Stimulated activated effector memory CD8-positive, alpha-beta T cell treated with anti-CD3 and anti-CD28 coated beads, Interleukin-12 subunit alpha, Interleukin-12 subunit beta, amount 100 ng/mL, for 72 hours (primary cell): Measurements from ENCODE around the gene CLDN24.
"Not testable (repeated sequence)": the region's sequence is repeated elsewhere in the genome, so short reads cannot be mapped to it uniquely, and the experiment has no call there.

Experiments used
- ATAC-seq: fragments of 150-1000 bp; cut with Tn5 transposase; 2 replicates; pipeline ENCODE4 v1.10.0; 2021
- DNase-seq, 2 donors: peaks; one replicate each; pipeline ENCODE4 v3.0.0; 2021 to 2022; ENCODE audit warnings: low spot score in 2 of 2
- H3K27ac Mint-ChIP-seq: one replicate; pipeline ENCODE4 v1.8.0; 2022; ENCODE audit warnings: mild to moderate bottlenecking, mixed read lengths
- H3K36me3 Mint-ChIP-seq: one replicate; pipeline ENCODE4 v1.8.0; 2022; ENCODE audit warnings: mild to moderate bottlenecking, mixed read lengths
- H3K4me1 Mint-ChIP-seq: one replicate; pipeline ENCODE4 v1.8.0; 2022; ENCODE audit warnings: mixed read lengths
- H3K4me3 Mint-ChIP-seq: one replicate; pipeline ENCODE4 v1.8.0; 2022; ENCODE audit warnings: mild to moderate bottlenecking, mixed read lengths
- H3K9me3 Mint-ChIP-seq: one replicate; pipeline ENCODE4 v1.8.0; 2022; ENCODE audit warnings: mixed read lengths

Gene CLDN24

DNA sequence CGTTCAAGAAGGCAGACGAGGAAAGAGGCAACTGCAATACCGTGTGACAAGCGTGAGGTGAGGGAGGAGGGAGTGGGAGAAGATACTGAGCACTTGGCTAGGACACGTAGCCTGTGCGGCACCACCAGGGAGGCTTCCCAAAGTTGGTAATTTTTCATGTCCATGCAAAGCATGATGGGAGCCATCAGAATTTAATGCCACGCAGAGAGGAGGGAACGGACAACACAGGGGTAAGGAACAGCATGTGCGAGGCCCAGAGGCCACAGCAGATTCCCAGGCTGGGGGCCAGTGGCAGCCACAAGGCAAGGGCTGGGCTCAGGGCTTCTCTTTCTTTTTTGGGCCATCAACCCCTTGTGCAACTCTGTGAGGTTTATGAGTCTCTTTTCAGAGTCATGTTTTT lies 11.0 kb upstream of the CLDN24 start:
- no peak overlapping the region for H3K27ac Mint-ChIP-seq

DNA sequence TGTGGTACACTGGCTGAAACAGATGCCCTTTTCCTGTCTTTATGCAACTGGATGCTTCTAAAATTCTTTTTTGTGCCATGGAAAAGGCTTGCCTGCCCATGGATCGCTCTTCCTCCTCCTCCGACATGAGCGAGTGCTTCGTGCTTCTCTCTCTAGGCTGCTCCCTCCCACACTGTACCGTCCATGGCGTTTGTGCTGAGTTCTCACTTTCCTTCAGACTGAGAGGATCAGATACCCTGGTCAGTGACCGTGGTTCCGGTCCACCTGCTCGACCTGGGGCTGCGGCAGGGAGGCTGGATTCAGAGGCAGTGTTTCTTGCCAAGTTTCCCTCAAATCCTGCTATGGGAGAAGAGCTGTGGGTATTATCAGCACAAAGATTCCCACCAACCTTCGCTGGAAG lies 10.2 kb upstream of the CLDN24 start:
- DNase-seq = no peak
- no peak overlapping the region for H3K27ac Mint-ChIP-seq
- H3K9me3 Mint-ChIP-seq = no peaks in the 10 kb centered on the region
- H3K4me3 Mint-ChIP-seq = no peak overlapping the region
- no peak for ATAC-seq
- no peaks in the 10 kb centered on the region for H3K36me3 Mint-ChIP-seq
- peaks cover 8% of the 10 kb centered on the region for H3K4me1 Mint-ChIP-seq

More for the DNA sequence above, 11.0 kb upstream of the CLDN24 start:
- Mint-ChIP-seq H3K36me3 (no peaks in the 10 kb centered on the region), H3K4me1 (peaks cover 8% of the 10 kb centered on the region), H3K4me3 (no peak overlapping the region), H3K9me3 (no peaks in the 10 kb centered on the region)
- DNase-seq = no peak
- no peak for ATAC-seq

DNA sequence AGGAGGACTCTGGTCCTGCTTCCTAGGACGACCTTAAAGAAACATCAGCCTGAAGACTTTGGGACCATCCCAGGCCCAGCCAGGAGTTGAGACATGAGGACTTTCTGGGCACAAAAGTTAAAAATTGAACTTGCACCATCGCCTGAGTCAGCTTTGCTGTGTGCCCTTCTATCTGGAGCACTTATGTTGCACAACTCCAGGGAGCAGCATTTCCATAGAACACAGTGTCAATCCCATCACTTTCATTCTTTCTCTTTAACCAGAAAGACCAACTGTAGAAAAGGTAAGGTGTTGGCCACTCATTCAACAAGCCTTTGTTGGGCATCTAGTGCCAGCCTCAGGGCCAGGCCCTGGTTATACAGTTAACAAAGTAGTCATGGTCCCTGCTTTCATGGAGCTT lies 8.6 kb upstream of the CLDN24 start:
- Mint-ChIP-seq H3K9me3 (no peaks in the 10 kb centered on the region), H3K4me3 (no peak overlapping the region), H3K36me3 (no peaks in the 10 kb centered on the region), H3K27ac (no peak overlapping the region), H3K4me1 (peaks cover 7% of the 10 kb centered on the region)
- ATAC-seq (no peak), DNase-seq (no peak)

DNA sequence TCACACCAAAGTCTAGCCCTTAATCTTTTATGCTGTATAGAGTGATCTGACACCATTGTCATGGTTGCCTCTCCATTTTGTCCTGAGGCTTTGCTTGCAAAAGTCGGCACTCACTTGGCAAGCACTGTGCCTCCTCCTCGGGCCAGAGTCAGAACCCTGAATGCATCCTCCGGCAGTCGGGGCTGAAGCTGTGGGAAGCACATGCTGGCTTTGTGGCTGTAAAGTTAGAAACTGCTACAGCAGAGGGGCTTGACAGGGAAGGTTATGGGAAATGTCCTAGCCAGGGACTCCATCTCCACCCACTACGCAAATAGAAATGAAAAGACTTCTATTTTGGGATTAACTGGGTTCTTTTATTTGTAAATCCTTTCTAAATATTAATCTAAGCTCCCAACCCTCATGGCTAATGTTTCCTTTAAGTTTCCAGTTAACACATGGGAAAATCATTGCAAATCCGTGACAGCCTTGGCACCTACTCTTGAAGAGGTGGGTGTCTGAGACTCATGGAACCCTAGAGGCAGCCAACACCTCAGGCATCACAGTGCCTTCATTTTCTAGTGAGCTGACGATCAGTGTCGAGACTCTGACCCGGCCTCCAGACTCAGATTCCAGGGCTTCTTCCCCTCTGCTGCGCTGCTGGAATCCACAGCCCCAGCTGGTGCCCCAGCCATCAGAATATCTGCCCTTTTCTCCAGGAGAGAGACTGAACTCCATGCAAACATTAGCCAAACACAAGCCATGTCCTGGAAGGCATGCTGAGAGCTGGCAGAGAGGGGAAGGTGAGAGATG lies 7.9 kb upstream of the CLDN24 start:
- Mint-ChIP-seq H3K4me1 (no peaks in the 10 kb centered on the region), H3K27ac (no peak overlapping the region), H3K4me3 (no peak overlapping the region), H3K9me3 (no peaks in the 10 kb centered on the region), H3K36me3 (no peaks in the 10 kb centered on the region)
- ATAC-seq = no peak
- DNase-seq = no peak

DNA sequence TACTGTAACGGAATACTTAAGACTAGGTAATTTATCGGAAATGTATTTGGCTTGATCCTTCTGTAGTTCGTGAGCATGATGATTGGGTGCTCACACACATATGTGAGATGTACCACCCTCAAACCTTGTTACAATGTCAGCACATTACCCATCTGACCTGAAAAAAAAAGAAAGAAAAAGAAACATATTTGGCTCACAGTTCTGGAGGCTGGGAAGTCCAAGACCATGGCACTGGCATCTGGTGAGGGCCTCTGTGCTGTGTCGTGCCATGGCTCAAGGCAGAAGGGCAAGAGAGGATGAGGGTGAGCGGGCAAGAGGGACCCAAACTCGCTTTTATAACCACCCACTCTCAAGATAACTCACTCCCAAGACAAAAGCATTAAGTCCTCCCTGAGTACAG lies 7.0 kb upstream of the CLDN24 start:
- H3K9me3 Mint-ChIP-seq = no peaks in the 10 kb centered on the region
- H3K4me3 Mint-ChIP-seq = no peak overlapping the region
- DNase-seq (no peak), ATAC-seq (no peak)
- H3K36me3 Mint-ChIP-seq = no peaks in the 10 kb centered on the region
- no peaks in the 10 kb centered on the region for H3K4me1 Mint-ChIP-seq
- no peak overlapping the region for H3K27ac Mint-ChIP-seq

DNA sequence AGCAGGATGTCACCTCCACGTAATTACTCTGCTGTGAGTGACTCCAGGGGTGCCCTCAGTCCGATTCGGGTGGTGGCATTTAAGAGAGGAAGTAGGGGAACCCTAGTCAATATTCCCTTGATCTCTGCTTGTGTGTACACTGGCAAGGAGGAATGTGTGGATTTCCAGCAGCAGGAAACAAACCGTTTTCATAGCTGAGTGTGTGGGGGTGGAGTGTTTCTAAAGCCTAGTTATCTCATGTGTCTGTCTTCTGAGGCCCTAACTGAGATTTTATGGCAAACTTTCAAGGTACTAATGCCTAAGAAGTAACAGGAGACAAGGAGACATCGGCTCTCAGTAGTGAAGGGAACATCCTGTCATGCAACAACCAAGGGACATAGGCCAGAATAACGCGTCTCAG lies 6.6 kb upstream of the CLDN24 start:
- no peaks in the 10 kb centered on the region for H3K4me1 Mint-ChIP-seq
- H3K4me3 Mint-ChIP-seq = no peak overlapping the region
- DNase-seq = no peak

DNA sequence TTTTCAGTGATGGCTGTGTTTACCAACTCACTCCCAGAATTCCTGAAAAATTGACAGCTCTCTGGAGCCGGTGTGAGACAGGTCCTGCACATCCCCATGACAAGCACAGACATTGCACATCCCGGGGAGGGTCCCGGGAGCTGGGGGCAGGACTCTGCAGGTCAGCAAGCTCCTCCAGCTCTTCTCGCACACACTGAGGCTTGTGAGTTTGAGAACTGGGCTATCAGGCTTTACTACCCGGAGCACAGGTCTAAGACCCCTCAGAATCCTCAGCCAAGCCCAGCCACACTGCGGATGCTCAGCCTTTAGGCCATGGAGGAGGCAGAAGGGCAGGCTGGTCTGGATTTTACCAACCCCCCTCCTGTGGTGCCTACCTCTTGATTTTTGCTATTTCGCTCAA lies 5.6 kb upstream of the CLDN24 start:
- no peak overlapping the region for H3K4me3 Mint-ChIP-seq
- no peaks in the 10 kb centered on the region for H3K9me3 Mint-ChIP-seq
- H3K27ac Mint-ChIP-seq = no peak overlapping the region
- no peaks in the 10 kb centered on the region for H3K36me3 Mint-ChIP-seq
- DNase-seq = no peak
- no peak for ATAC-seq
- H3K4me1 Mint-ChIP-seq = no peaks in the 10 kb centered on the region

More for the DNA sequence above, 6.6 kb upstream of the CLDN24 start:
- no peaks in the 10 kb centered on the region for H3K36me3 Mint-ChIP-seq
- no peak for ATAC-seq
- no peaks in the 10 kb centered on the region for H3K9me3 Mint-ChIP-seq
- H3K27ac Mint-ChIP-seq = no peak overlapping the region

DNA sequence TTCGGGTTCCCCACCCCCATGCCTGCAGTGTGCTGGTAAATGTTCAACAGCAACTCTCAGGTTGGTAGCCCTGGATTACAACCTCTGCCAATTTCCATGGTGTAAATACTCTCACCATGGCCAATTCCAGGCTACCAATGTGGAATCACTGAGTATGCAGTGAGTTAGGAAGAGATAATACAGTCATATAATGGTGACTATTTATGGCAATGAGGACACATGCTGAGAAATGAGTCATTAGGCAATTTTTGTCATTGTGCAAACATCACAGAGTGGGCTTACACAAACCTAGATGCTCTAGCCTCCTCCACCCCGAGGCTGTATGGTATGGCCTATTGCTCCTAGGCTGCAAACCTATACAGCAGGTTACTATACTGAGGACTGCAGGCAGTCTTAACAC lies 4.6 kb upstream of the CLDN24 start:
- H3K9me3 Mint-ChIP-seq = no peaks in the 10 kb centered on the region
- no peak overlapping the region for H3K4me3 Mint-ChIP-seq
- no peaks in the 10 kb centered on the region for H3K36me3 Mint-ChIP-seq
- DNase-seq (no peak), ATAC-seq (peak; percentile 62)
- H3K4me1 Mint-ChIP-seq = peaks cover 4% of the 10 kb centered on the region
- H3K27ac Mint-ChIP-seq = no peak overlapping the region

DNA sequence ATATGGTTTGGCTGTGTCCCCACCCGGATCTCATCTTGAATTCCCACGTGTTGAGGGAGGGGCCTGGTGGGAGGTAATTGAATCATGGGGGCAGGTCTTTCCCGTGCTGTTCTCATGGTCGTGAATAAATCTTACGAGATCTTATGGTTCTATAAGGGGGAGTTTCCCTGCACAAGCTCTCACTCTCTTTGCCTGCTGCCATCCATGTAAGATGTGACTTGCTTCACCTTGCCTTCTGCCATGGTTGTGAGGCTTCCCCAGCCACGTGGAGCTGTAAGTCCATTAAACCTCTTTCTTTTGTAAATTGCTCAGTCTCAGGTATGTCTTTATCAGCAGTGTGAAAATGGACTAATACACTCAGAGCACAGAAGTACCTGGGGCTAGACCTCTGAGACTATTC lies 4.2 kb upstream of the CLDN24 start:
- H3K9me3 Mint-ChIP-seq, H3K4me1 Mint-ChIP-seq, H3K27ac Mint-ChIP-seq, ATAC-seq, DNase-seq, H3K36me3 Mint-ChIP-seq, H3K4me3 Mint-ChIP-seq: not testable (repeated sequence)

DNA sequence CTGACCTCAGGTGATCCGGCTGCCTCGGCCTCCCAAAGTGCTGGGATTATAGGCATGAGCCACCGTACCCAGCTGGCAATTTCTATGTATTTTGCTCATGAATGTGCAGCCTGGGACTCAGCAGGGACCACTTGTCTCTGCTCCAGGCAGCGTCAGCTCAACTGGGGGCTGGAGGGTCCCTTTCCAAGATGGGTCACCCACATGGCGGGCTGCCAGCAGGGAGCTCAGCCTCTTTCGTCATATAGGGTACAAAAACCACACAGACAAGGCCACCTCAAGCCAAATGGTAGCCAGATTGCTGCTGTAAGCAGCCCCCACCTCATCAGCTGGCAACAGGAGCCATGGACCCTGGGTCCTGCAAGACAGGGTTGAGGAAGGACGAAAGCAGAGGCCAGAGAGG lies 2.4 kb upstream of the CLDN24 start:
- H3K4me1 Mint-ChIP-seq = peaks cover 18% of the 10 kb centered on the region
- DNase-seq (no peak), ATAC-seq (no peak)
- no peaks in the 10 kb centered on the region for H3K36me3 Mint-ChIP-seq
- no peaks in the 10 kb centered on the region for H3K9me3 Mint-ChIP-seq
- no peak overlapping the region for H3K4me3 Mint-ChIP-seq
- H3K27ac Mint-ChIP-seq = no peak overlapping the region

DNA sequence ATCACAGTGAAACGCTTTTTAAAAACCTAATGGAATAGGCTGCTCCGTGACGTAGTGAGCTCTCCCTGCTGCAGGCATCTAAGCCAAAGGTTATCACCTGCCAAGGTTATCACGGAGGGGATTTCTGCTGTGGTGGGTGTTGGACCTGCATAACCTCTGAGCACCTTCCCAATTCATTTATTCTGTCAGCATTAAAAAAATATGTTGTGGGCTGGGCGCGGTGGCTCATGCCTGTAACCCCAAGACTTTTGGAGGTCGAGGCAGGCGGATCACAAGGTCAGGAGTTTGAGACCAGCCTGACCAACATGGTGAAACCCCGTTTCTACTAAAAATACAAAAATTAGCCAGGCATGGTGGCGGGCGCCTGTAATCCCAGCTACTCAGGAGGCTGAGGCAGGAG lies 1.8 kb upstream of the CLDN24 start:
- H3K4me3 Mint-ChIP-seq, H3K9me3 Mint-ChIP-seq, ATAC-seq, H3K36me3 Mint-ChIP-seq, DNase-seq, H3K27ac Mint-ChIP-seq: not testable (repeated sequence)
- H3K4me1 Mint-ChIP-seq = peaks cover 18% of the 10 kb centered on the region

DNA sequence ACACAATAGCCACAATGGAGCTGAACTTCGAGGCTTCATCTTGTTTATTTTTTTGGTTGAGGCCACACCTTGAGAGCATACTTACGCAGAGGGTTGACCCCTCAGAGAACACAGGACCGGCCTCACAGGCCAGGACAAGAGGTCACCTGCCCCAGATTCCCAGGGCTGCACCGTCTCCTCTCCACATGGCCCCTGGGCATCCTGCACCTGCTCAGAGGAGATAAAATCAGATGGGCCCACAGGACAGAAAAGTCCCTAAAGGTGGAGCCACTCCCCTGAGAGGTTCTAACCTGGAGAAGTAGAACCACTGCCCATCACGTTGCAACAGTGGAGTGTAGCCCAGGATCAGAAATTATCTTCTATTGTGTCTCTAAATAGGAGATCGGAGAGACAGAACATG lies 1.1 kb upstream of the CLDN24 start:
- ATAC-seq = no peak
- Mint-ChIP-seq H3K4me3 (no peak overlapping the region), H3K27ac (no peak overlapping the region)

DNA sequence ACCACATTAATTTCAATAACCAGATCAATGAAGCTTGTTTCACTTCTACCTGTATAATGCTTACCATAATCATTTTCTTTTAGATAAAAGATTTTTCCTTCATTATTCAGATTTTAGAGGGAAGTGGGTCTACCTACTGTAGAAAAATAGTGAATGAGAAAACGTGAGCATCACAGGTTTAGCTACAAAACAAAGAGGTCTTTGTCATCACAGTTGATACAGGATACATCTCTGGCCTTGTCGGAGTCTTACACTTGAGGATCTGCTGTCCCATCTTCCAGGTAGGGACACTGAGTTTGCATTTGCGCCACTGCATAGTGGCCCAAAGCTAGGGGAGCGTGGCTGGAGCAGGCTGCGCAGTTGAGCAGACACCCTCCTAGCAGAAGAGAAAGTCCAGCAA lies 710 bp downstream of the CLDN24 start:
- no peaks in the 10 kb centered on the region for H3K9me3 Mint-ChIP-seq
- peak overlapping the region; percentile 18 for H3K4me3 Mint-ChIP-seq
- DNase-seq (no peak), ATAC-seq (no peak)
- no peak overlapping the region for H3K27ac Mint-ChIP-seq
- H3K36me3 Mint-ChIP-seq = no peaks in the 10 kb centered on the region
- H3K4me1 Mint-ChIP-seq = peaks cover 18% of the 10 kb centered on the region

More for the DNA sequence above, 1.1 kb upstream of the CLDN24 start:
- Mint-ChIP-seq H3K36me3 (no peaks in the 10 kb centered on the region), H3K9me3 (no peaks in the 10 kb centered on the region), H3K4me1 (peaks cover 18% of the 10 kb centered on the region)
- DNase-seq = no peak

DNA sequence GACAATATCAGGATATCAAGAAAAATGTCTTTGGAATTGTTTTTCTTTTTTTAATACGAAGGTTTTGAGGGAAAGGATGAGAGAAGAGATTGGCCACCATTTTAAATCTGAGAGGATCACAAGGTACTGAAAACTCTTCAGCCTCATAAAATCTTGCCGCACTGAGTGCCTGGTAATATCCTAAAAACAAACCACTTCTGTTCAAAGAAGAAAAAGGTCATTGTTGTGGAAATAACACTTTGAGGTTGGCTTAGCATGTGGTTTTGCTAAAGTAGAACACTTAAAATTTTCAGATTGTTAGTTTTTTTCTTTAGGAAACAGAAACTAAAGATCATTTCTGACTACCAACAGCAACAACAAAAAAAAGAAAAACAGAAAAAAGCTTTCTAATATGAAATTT lies 1.1 kb downstream of the CLDN24 start:
- DNase-seq (no peak), ATAC-seq (peak; percentile 58)
- peaks cover 18% of the 10 kb centered on the region for H3K4me1 Mint-ChIP-seq
- no peaks in the 10 kb centered on the region for H3K36me3 Mint-ChIP-seq
- H3K4me3 Mint-ChIP-seq = peak overlapping the region; percentile 18
- no peak overlapping the region for H3K27ac Mint-ChIP-seq
- no peaks in the 10 kb centered on the region for H3K9me3 Mint-ChIP-seq

DNA sequence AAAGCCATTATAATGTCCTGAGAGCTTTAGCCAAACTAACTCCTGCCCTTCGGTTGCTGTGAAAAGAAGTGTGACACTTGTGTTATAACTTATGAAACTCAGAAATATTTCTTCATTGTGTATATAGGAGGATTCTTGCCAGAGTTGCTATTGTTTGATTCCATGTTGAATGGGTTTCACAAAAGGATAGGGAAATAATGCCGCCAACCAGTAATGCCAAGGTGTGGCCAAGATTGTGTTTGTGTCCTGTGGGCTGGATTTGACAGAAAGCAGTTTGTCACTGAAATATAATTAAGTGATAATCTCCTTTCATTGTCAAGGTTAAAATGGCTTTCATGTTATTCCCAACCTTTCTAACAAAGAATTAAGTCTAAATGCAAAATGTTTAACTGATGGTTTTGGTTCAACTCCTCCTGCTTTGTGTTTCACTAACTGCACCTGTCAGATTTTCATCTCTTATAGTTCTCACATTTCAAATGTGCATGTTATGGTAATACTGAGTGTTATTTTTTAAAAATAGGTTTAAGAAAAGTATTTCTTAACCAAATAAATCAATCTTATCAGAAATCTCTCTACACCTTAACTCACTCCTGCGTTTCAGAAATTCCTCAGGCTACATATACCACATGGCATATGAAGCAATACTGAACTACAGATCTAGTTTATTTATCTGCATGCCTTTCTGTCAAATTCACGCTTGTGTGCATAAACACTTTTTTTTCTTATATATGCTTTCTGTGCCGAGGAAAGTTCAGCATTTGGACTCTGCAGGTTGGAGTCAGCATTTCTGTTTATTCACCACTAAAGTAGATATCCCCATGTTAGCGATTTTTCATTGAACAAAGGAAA lies 1.8 kb downstream of the CLDN24 start, which contains the start of gene CLDN22:
TSS of gene CLDN22 (minus strand) at position 66 of the 849 bp plus-strand sequence. CDS start at position 8, 58 bp downstream.
- H3K4me1 Mint-ChIP-seq = peaks cover 18% of the 10 kb centered on the region
- no peak within 1 kb of the TSS for H3K27ac Mint-ChIP-seq
- H3K4me3 Mint-ChIP-seq = peak within 1 kb of the TSS; percentile 18
- ATAC-seq (no peak), DNase-seq (no peak)
- no peaks in the 10 kb centered on the region for H3K36me3 Mint-ChIP-seq
- H3K9me3 Mint-ChIP-seq = no peaks in the 10 kb centered on the region

DNA sequence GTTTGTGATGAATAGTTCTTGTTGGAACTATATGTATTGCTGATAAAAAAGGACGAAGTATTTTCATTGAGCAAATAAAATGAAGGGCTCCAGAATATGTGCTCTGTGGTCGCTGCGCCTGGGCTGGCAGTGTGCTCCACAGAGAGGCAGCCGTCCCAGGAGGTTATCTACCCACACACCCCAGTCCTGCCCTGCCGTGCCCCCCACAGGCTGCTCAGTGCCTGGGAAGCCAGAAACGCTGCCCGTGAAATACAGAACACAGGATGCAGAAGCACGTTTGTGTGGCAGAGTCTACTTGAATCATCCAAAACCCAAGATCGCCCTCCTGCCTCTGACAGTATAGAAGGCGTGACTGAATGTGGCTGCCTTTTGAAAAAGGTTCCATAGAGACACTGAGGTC lies 3.6 kb downstream of the CLDN24 start:
- H3K4me1 Mint-ChIP-seq = peaks cover 18% of the 10 kb centered on the region
- peak; percentile 79 for ATAC-seq

More for the DNA sequence above, 3.6 kb downstream of the CLDN24 start:
- H3K36me3 Mint-ChIP-seq = no peaks in the 10 kb centered on the region
- no peak overlapping the region for H3K27ac Mint-ChIP-seq
- no peak for DNase-seq
- H3K9me3 Mint-ChIP-seq = no peaks in the 10 kb centered on the region
- H3K4me3 Mint-ChIP-seq = no peak overlapping the region
